ENCODE measurements around the gene PRR19. TPM values are rescaled to one million over a fixed set of nuclear protein-coding genes. Genes with fewer than 3 reads are reported as not detected.
A peak's percentile ranks its signal among the peaks of the same experiment; 100 is the strongest.

PRR19 gene
- total RNA-seq, 1 experiment from 2014 or later, result 1.4 TPM

DNA sequence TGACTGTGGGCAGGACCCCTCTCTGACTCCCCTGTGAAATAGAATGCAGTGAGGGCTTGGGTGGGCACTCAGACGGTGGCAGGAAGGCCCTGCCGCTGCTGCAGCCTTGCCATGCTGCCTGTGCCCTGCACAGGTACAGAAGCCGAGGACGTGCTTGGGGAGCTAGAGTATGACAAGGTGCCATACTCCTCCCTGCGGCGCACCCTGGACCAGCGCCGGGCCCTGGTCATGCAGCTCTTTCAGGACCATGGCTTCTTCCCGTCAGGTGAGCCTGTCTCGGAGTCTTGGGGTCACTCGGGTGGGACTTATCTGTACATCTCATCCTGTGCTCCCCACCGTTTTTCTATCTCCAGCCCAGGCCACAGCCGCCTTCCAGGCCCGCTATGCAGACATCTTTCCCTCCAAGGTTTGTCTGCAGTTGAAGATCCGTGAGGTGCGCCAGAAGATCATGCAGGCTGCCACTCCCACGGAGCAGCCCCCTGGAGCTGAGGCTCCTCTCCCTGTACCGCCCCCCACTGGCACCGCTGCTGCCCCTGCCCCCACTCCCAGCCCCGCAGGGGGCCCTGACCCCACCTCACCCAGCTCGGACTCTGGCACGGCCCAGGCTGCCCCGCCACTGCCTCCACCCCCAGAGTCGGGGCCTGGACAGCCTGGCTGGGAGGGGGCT lies 7.3 kb upstream of the PRR19 start:
- DNase-seq (ENCODE audit: low spot score), result no peak

DNA sequence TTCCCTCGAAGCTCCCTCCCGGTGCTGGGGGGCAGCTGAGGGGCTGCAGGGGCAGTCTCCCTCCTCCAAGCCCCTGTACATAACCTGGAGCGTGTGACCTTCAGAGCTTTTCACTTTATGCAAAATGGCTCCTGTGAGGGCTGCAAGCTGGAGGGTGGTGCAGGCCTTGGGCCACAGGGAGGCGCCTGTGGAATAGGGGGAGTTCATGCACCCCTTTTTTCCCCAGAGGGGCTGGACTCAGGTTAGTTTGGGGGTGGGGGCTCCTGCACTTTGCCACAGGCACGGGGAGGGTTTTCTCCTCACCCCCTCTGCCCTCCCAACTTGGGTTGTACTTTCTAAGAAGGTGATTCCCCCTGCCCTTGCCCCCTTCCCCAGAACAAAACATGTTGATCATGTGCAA lies 6.6 kb upstream of the PRR19 start:
- no peak for DNase-seq (ENCODE audit: low spot score)

DNA sequence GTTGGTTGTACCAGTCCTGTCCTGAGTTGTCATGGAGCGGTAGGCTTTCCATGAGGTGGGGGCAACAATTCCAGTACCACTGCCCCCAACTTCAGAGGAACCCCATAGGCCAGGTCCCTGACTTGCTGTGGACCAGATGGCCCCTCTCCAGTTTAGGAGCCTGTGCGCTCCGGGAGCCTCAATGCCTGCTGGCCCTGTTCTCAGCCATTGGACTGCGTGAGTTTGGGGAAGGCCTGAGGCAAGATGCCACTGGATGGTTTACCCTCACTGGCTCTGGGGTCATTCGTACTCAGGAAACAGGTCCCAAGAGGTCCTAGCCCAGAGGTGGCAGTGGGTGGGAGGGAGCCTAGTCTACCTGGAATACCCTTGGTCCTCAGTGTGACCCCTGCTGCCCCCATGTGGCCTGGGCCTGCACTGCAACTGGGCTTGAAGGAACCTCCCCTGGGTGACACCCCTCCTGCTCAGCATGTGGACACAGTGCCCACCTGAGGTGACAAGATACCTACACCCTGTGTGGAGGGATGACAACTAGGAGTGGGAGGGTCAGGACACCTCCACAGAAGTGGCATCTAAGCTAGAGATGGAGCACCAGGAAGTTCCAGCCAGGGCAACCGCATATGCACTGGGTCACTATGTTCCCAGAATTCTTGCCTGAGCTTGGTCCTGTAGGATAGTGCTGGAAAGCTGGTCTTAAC lies 6.0 kb upstream of the PRR19 start:
- peak; percentile 58 for DNase-seq (ENCODE audit: low spot score)

DNA sequence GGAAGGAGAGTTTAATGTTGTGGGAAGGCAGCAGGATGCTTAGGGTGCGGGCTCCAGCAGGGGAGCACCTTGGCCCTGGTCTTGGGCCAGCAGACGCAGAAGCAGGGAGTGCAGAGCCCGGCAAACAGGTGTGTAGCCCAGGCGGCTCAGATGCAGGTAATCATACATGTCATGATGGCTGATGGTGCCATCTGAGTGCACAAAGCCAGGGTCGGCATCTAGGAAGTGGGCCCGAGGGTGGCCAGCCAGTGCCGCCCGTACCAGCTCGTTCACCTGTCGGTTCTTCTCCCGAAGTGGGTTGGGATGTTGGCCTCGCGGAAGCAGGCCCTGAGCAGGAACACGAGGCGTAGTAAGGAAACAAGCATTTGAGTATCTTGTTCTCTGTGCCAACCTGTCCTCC lies 4.9 kb upstream of the PRR19 start:
- no peak for DNase-seq (ENCODE audit: low spot score)

DNA sequence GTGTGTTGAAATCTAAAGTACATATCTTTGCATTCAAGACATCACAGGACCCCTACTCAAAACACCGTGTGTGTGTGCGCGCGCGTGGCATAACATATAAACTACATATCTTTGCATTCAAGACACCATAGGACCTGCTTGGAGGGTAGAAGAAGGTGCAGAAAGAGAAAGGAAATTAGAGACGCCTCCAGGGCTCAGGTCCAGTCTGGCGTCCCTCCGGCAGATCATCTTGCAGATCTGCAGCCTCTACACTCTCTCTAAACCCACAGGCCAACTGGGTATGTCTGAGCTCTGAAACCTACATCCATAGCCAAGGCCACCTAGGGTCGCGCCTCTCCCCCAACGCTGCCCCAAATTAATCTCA lies 1.2 kb downstream of the PRR19 start:
- DNase-seq (ENCODE audit: low spot score), result no peak

DNA sequence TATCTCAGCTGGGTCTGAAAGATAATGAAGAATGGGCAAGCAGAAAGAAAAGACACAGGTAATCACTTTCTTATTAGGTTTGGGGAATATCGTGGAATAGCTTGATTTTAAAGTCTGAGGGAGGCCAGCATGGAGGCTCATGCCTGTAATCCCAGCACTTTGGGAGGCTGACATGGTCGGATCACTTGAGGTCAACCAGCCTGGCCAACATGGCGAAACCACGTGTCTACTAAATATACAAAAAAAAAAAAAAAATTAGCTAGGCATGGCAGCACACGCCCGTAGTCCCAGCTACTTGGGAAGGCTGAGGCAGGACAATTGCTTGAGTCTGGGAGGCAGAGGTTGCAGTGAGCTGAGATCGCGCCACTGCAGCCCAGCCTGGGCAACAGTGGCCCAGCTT lies 1.9 kb downstream of the PRR19 start:
- DNase-seq (ENCODE audit: low spot score), result no peak

DNA sequence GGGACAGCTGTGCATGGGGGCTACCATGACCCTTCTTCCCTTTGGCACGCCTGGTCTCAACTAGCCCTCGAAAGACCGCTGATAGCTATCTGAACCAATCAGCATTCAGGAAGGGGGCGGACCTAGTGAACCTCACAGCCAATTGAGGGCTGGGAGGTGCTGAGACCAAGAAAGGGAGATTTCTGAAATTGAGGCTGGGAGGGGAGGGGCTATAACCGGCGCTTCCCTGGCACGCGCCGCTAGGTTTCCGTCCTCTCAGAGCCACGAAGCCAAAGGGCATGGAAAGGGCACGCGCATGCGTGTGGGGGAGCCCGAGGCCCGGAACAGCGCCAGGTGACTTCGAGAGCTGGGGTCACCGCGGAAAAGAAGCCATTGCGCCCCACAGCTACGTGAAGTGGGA lies 4.7 kb downstream of the PRR19 start:
- DNase-seq (ENCODE audit: low spot score), result no peak

DNA sequence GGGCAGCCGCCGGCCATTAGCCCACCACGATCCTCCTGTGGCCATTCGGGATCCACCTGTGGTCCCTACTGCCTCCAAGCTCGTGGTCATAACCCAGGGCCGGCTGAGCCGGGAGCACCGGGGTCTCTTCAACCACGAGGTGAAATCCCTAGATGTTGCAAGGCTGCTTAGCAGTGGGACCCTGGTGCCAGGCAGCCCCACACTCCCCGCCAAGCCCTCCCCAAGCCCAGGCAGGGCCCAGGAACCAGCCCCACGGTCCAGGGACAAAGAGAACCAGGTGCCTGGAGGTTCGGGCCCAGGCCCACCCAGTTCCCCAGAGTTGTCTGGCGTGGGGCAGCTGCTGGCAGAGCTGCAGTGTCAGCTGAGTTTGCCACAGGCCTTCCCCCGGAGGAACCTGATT lies 7.8 kb downstream of the PRR19 start:
- no peak for DNase-seq (ENCODE audit: low spot score)

DNA sequence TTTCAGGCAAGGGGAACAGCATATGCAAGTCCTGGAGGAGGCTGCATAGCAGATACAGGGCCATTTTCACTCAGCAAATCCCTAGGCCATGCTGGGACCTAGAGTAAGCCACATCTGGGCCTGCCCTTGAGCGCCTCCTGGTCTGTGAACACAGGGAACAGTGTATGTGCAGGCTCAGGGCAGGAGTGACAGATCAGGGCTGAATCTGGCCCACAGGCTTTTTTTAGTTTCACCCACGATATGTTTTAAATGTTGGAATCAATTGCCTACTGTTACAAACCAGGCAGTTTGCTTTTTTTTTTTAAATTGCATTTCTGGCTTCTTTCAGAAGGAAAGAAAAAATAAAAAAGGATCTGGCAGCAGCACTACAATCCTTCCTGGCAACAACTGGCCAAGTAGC lies 9.7 kb downstream of the PRR19 start:
- no peak for DNase-seq (ENCODE audit: low spot score)

DNA sequence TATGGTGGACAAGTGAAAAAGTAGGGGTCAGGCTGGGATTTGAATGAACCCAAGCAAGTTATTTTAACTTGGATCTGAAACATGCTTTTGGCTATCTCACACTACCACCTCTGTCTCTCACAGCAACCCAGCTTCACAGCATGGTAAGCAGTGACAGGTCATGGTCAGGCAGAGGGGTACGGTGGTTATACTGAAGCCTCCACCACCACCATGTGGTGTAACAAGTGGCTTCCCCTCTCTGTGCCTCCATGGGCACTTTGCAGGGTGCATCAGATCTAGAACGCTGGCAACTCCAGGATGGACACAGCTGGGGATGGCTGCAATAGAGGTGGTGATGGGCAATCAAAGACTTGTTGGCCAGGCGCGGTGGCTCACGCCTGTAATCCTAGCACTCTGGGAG lies 10.4 kb downstream of the PRR19 start:
- no peak for DNase-seq (ENCODE audit: low spot score)

DNA sequence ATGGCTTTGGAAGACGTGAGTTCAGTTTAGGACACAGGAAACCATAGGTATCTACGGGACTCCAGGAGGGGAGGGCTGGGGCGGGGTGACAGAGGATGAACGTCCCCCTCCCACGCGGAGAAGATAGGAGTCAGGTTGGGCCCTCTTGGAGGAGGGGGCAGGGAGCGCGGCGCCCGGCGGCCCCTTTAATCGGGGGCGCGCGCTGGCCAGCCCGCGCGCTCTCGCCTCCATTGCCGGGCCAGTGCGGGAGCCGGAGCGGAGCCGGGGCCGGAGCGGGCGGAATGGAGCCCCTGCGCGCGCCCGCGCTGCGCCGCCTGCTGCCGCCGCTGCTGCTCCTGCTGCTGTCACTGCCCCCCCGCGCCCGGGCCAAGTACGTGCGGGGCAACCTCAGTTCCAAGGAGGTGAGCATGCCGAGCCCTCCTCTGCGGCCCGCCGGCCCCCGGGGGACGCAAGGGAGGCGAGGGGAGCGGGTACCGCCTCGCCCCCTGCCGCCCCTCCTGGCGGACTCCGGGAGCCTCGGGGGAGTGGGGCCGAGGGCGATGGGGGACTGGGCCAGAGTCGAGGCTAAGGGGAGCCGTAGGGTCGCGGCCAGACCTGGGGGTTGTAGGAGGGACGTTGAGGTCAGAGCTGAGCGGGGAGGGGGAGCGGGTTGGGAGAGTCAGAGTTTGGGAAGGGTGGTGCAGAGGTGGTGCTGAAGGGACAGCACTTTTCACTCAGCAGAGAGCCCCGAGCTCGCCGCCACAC lies 11.3 kb downstream of the PRR19 start, which contains the start of gene TMEM145:
TMEM145 (plus strand) TSS at position 214 of the 744 bp plus-strand sequence; CDS start at position 282, 68 bp downstream.
- peak; percentile 35 for DNase-seq (ENCODE audit: low spot score)

DNA sequence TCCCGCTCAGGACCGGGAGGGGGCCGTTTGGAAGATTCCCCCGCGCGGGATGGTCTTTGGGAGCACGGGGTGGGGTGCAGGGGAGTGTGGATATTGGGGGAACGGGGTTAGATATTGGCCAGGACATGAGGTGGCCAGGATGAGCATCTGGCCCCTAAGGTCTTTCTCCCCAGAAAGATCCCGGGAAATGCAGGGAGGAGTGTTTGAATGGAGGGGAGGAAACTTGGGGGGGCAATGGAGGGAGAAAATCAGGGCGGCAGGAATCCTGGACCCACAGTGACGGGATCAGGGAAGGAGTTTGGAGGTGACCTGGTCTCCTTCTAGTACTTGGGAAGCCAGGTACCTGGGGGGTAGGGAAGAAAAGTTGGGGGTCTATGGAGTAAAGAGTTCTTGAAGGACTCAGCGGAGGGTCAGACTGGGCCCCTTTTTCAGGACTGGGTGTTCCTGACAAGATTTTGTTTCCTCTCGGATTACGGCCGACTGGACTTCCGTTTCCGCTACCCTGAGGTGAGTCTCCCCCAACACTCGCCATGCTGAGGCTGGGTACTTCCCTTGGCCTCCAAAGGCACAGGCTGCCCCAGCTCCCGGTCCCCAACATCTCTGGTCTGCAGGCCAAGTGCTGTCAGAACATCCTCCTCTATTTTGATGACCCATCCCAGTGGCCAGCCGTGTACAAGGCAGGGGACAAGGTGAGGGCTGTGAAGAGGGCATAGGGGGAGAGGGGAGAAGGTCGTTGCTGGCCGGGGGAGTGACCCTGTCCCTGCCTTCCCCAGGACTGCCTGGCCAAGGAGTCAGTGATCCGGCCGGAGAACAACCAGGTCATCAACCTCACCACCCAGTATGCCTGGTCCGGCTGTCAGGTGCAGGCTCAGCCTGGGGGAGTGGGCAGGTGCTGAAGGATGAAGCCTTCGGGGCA lies 12.2 kb downstream of the PRR19 start:
- no peak for DNase-seq (ENCODE audit: low spot score)

DNA sequence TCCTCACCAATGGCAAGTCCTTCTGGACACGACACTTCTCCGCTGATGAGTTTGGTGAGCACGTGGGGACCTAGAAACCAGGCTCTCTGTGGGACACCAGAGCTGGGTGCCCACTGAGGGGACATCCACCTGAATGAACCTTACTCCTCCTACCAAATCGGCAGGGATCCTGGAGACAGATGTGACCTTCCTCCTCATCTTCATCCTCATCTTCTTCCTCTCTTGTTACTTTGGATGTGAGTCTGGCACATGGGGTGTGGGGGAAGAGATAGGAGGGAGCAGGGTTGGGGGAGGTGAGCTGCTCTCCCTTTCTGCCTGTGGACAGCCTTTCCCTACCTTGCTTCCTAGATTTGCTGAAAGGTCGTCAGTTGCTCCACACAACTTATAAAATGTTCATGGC lies 13.1 kb downstream of the PRR19 start:
- DNase-seq (ENCODE audit: low spot score), result no peak

DNA sequence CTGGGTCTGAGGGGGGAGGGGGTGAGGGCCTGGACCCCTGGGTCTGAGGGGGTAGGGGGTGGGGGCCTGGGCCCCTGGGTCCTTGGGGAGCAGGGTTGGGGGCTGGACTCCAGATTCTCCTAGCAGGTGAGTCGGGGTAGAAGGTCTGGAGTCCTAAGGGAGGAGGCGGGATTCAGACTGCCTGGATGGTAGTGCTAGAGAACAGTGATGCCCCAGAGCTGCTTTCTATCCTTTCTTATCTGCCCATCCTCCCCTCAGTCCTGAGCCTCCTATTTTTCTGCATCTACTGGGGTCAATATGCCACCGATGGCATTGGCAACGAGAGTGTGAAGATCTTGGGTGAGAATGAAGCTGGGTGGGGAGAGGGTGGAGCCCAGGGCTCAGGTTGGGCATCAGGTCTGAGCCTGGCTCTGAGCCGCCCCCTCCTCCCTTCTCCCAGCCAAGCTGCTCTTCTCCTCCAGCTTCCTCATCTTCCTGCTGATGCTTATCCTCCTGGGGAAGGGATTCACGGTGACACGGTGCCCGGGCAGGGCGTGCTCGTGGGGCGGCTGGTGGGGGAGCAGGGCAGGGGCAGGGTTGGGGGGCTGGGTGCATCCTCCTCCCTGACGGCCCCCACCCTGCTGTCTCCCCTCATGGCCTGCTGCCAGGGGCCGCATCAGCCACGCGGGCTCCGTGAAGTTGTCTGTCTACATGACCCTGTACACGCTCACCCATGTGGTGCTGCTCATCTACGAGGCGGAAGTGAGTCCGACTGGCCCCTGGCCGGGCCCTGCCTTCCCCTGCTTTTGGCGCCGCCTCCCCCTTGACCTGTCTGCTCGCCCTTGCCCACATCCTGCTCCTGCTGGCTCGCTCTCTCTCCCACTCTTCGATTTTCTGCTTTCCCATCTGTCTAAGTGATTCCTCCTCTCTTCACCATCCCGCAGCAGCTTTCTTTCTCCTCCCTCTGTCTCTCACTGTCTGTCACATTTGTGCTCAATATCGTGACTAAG lies 14.6 kb downstream of the PRR19 start:
- no peak for DNase-seq (ENCODE audit: low spot score)

DNA sequence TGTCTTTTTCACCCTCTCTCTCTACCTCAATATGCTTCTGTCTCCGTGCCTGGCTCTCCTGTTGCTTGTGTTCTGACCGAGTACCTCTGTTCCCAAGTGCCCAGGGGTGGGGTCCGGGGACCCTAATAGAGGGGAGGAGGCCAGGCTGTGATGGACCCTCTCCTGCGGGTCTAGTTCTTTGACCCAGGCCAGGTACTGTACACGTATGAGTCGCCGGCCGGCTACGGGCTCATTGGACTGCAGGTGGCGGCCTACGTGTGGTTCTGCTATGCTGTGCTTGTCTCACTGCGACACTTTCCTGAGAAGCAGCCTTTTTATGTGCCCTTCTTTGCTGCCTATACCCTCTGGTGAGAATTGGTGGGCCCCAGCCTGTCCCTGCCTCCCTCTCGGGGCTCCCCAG lies 15.6 kb downstream of the PRR19 start:
- DNase-seq (ENCODE audit: low spot score), result no peak

DNA sequence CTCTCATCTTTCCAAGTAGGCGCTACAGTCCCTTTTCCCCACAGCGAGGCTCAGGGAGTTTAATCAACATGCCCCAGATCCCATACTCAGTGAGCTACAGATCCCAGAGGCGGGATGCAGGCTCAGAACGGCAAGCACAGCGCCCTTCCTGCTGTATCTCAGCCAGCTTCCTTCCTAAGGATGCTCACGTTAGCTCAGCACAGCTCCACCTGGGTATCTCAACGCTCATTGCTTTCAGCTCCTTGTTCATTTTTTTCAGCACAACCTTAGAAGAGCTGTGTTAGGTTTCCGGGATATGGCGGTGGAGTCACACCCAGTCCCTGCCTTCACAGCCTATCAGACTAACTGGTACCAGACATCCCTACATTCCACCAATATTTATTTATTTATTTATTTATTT lies 20.4 kb downstream of the PRR19 start:
- no peak for DNase-seq (ENCODE audit: low spot score)

DNA sequence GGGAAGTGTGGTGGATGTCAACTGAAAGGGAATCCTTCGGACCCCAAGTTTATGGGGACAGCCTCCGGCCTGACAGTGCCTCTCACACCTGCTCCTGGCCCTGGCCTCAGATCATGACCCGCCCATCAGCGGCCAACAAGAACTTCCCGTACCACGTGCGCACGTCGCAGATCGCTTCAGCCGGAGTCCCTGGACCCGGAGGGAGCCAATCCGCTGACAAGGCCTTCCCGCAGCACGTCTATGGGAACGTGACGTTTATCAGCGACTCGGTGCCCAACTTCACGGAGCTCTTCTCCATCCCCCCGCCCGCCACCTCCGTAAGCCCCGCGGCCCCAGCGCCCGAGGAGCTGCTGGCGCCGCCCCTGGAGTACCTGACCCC lies 21.5 kb downstream of the PRR19 start:
- DNase-seq (ENCODE audit: low spot score), result no peak

DNA sequence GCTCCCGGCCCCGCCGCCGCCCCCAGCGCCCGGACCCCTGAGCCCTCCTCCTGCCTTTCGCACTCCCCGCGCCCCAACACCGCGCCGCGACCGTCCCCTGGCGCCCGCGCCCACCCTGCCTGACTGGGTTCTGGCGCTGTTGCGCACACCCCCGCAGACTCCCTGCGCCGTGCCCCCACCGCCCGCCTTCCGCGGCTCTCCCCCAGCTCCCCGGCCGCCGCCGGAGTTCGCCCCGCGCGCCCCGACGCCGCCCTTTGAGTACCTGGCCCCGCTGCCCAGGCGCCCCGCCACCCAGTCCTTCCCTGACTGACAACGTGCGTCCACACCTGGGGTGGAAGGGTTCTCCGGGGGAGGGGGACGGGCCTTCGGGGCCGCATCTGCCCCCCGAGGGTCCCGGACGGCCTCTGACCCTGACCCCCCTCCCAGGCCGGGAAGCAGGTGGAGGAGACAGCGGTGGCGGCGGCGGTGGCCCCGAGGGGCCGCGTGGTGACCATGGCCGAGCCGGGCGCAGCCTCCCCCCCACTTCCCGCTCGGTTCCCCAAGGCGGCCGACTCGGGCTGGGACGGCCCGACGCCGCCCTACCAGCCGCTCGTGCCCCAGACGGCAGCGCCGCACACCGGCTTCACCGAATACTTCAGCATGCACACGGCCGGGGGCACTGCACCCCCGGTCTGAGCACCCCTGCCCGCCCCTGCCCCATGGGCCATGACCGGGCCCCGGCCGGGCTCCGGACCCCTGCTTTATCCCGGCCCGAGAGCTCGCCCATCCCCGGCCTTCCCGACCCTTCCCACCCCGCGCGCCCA lies 22.1 kb downstream of the PRR19 start:
- DNase-seq (ENCODE audit: low spot score), result no peak

DNA sequence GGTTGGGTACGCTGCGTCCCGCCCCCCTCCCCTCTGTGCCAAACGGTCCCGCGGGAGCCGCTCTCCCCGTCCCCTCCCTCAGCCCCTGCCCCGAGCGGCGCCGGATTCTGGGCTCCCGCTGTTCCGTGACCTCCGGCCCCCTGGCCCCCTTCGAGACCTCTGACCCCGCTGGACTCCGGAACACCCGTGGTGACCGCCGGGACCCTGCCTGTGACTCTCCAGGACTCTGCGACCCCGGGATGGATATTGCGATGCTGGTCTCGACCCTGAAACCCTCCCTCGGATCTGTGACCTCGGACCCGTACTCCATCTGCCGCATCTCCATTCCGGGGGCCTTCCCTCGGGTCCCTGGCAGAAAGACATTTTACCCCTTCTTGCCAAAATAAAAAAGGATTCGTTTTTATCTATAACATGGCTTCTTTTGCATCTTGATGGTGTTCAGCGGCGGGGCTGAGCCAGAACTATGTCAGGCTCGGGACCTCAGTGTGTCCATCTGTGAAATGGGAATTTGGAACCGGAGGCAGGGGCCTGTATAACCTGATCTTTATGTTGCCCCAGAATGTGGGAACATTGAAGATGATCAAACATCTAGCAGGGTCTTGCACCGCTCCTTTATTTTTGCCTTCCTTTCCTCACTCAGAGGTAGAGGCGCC lies 22.8 kb downstream of the PRR19 start:
- no peak for DNase-seq (ENCODE audit: low spot score)

All from H4 (cell line).